A549 (cell line): ENCODE measurements around the gene SNX6. TPM values are rescaled to one million over a fixed set of nuclear protein-coding genes. Genes with fewer than 3 reads are reported as not detected.

Experiments
- ATAC-seq, 2 experiments: fragments of 200-7000 bp in 1 of 2; fragments of >200 bp in 1 of 2; cut with Nextera tagmentation in 1 of 2; cut with Tn5 transposase in 1 of 2; 3 replicates each; pipeline versions ENCODE4 v1.8.0 to v1.9.1; 2018 to 2020; ENCODE audit warnings: mild to moderate bottlenecking in 1 of 2, moderate library complexity in 1 of 2
- CTCF ChIA-PET: fragments of 300-600 bp; sonication (Branson Sonifier 250); formaldehyde crosslinking; extraction: SDS; loops from one replicate; lab custom pipeline; 2021; ENCODE audit warnings: antibody characterized with exemption, inconsistent platforms; lab: Yijun Ruan, JAX
- POLR2A ChIA-PET: fragments of 350-600 bp; formaldehyde crosslinking; extraction: SDS; loops from one replicate; lab custom pipeline; 2021; ENCODE audit warnings: antibody characterized with exemption, inconsistent platforms; lab: Yijun Ruan, JAX
- DNase-seq, 2 experiments: peaks; one replicate each; pipeline versions ENCODE4 v3.0.0 to v3.0.0-alpha.2; 2011 to 2016; ENCODE audit warnings: low read depth in 1 of 2, low spot score in 1 of 2
- FAIRE-seq: peaks from 2 replicates; lab custom pipeline; 2011; peaks lifted over from hg19 to GRCh38; lab: Jason Lieb, UNC
- H3K27ac ChIP-seq, 2 experiments: fragments of >200 bp; sonication (Bioruptor Twin); formaldehyde crosslinking; 3 replicates each; pipeline ENCODE4 v1.5.1; 2016 to 2017
- H3K4me1 ChIP-seq: fragments of >200 bp; sonication (Bioruptor Twin); formaldehyde crosslinking; 3 replicates; pipeline ENCODE4 v1.6.1; 2016
- H3K4me2 ChIP-seq: fragments of >200 bp; sonication (Bioruptor Twin); formaldehyde crosslinking; 3 replicates; pipeline ENCODE4 v1.6.1; 2016
- H3K4me3 ChIP-seq: fragments of >200 bp; sonication (Bioruptor Twin); formaldehyde crosslinking; 3 replicates; pipeline ENCODE4 v1.5.1; 2016
- H3K9me3 ChIP-seq: fragments of >200 bp; sonication (Bioruptor Twin); formaldehyde crosslinking; 3 replicates; pipeline ENCODE4 v1.6.1; 2016
- ATOH8 ChIP-seq: fragments of 250-450 bp; sonication (Bioruptor Pico); IDR thresholded peaks from 2 replicates; pipeline ENCODE4 v1.5.0; 2020; ENCODE audit warnings: low read depth, mild to moderate bottlenecking, moderate library complexity
- CTCF ChIP-seq: fragments of >200 bp; sonication (Bioruptor Twin); formaldehyde crosslinking; IDR thresholded peaks from 3 replicates; pipeline ENCODE4 v1.5.1; 2016
- EHMT2 ChIP-seq: fragments of 200-600 bp; sonication (generic); IDR thresholded peaks from 2 replicates; pipeline ENCODE4 v1.6.1; 2016; ENCODE audit warnings: antibody characterized with exemption, low read depth, mild to moderate bottlenecking, moderate library complexity
- GATA3 ChIP-seq: IDR thresholded peaks from 2 replicates; pipeline ENCODE4 v1.6.1; 2012; ENCODE audit warnings: borderline replicate concordance
- HDAC2 ChIP-seq: fragments of 200-600 bp; sonication (generic); IDR thresholded peaks from 2 replicates; pipeline ENCODE4 v1.6.1; 2016
- HEYL ChIP-seq: fragments of 250-450 bp; sonication (Bioruptor Pico); IDR thresholded peaks from 2 replicates; pipeline ENCODE4 v1.8.0; 2021; ENCODE audit warnings: mild to moderate bottlenecking, moderate library complexity
- HOXB13 ChIP-seq: fragments of 250-450 bp; sonication (Bioruptor Pico); IDR thresholded peaks from 2 replicates; pipeline ENCODE4 v1.5.0; 2020; ENCODE audit warnings: low read depth, mild to moderate bottlenecking, moderate library complexity
- JUN ChIP-seq, 2 experiments: fragments of >200 bp; sonication (Bioruptor Twin); formaldehyde crosslinking; IDR thresholded peaks; 2 replicates in 1 of 2; 3 replicates in 1 of 2; pipeline ENCODE4 v1.6.1; 2016 to 2017
- NFE2L2 ChIP-seq: fragments of 150-350 bp; conservative IDR thresholded peaks from 2 replicates; pipeline ENCODE4 v1.6.1; 2014; ENCODE audit warnings: low read length
- RAD21 ChIP-seq, 2 experiments: fragments of >200 bp in 1 of 2; sonication (Bioruptor Twin) in 1 of 2; formaldehyde crosslinking in 1 of 2; IDR thresholded peaks in 1 of 2; conservative IDR thresholded peaks in 1 of 2; 2 replicates in 1 of 2; 3 replicates in 1 of 2; pipeline ENCODE4 v1.6.1; 2012 to 2018; ENCODE audit warnings: inconsistent platforms in 1 of 2
- RARB ChIP-seq: fragments of 250-450 bp; sonication (Bioruptor Pico); IDR thresholded peaks from 2 replicates; pipeline ENCODE4 v1.8.0; 2021; ENCODE audit warnings: mild to moderate bottlenecking, moderate library complexity
- RNF2 ChIP-seq: fragments of 200-600 bp; sonication (generic); IDR thresholded peaks from 2 replicates; pipeline ENCODE4 v1.6.1; 2016; ENCODE audit warnings: low read depth, mild to moderate bottlenecking, antibody characterized with exemption, moderate library complexity, borderline replicate concordance
- TFCP2L1 ChIP-seq: fragments of 250-450 bp; sonication (Bioruptor Pico); IDR thresholded peaks from 2 replicates; pipeline ENCODE4 v1.5.0; 2021; ENCODE audit warnings: mild to moderate bottlenecking
- TP53 ChIP-seq: fragments of 250-450 bp; sonication (Bioruptor Pico); IDR thresholded peaks from 2 replicates; pipeline ENCODE4 v1.5.0; 2021; ENCODE audit warnings: mild to moderate bottlenecking, moderate library complexity
- ZNF302 ChIP-seq: fragments of 250-450 bp; sonication (Bioruptor Pico); IDR thresholded peaks from 2 replicates; pipeline ENCODE4 v1.9.0; 2021; ENCODE audit warnings: inconsistent platforms, mild to moderate bottlenecking, moderate library complexity
- ZSCAN20 ChIP-seq: fragments of 250-450 bp; sonication (Bioruptor Pico); IDR thresholded peaks from 2 replicates; pipeline ENCODE4 v1.8.0; 2022; ENCODE audit warnings: mild to moderate bottlenecking, moderate library complexity
- WGBS: methylation state at CpG from one replicate; pipeline ENCODE4 v1.1.6; 2017; ENCODE audit errors: missing lambda C conversion rate; 5-methylcytosine and 5-hydroxymethylcytosine counted together
- polyA plus RNA-seq, 4 experiments: library from polyadenylated mRNA; depleted of rRNA in 3 of 4; stranded (reverse); fragments of >200 nt; fragmentation: RNase III in 1 of 4; extraction: RNeasy Plus Mini Kit Qiagen cat#74134 plus additional on column Dnase treatment in 1 of 4; gene quantifications; 2 replicates in 3 of 4; 3 replicates in 1 of 4; pipeline ENCODE4 v1.2.3, GENCODE V29; 2011 to 2017
- TF ChIP-seq, protein P1 (sequence below): IDR thresholded peaks from 2 replicates; pipeline ENCODE4 v1.6.1; 2012; ENCODE audit warnings: low read depth, borderline replicate concordance
- TF ChIP-seq, protein P2 (sequence below): fragments of 200-600 bp; sonication (generic); IDR thresholded peaks from 2 replicates; pipeline ENCODE4 v1.6.1; 2016; ENCODE audit warnings: antibody characterized with exemption, mild to moderate bottlenecking, moderate library complexity

SNX6 gene
- polyA plus RNA-seq, 2 of the 4 experiments (the other 2 are of a cell fraction) = 149 to 174 TPM

DNA sequence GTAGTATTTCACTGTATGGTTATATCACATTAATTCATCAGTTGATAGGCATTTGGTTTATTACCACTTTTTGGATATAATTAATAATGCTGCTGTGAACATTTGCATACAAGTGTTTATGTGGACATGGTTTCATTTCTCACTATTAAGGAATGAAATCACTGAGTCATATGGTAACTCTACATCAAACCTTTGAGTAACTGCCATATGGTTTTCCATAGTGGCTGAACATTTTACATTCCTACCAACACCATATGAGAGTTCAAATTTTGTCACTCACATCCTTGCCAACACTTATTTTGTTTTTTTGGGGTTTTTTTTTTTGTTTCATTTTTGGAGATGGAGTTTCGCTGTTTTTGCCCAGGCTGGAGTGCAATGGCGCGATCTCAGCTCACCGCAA is 60.2 kb downstream of the SNX6 start:
- no peak for DNase-seq
- ATAC-seq = no peak
- WGBS = 97% methylated on average over 4 of the region's 4 CpGs
- H3K4me1 ChIP-seq = no peaks in the 10 kb centered on the region
- CTCF ChIA-PET = interaction anchor here (0.6 to 1.2 kb wide), 3 partner anchors 153 to 779 kb away, joined by 3 read pairs; no protein-coding TSS in a partner anchor
- FAIRE-seq = no peak
- H3K9me3 ChIP-seq = no peaks in the 10 kb centered on the region
- no peak overlapping the region for H3K27ac ChIP-seq
- H3K4me3 ChIP-seq = no peak overlapping the region
- H3K4me2 ChIP-seq = no peak overlapping the region
- TF ChIP-seq, protein P1, sequence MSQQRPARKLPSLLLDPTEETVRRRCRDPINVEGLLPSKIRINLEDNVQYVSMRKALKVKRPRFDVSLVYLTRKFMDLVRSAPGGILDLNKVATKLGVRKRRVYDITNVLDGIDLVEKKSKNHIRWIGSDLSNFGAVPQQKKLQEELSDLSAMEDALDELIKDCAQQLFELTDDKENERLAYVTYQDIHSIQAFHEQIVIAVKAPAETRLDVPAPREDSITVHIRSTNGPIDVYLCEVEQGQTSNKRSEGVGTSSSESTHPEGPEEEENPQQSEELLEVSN = no peak
- POLR2A ChIA-PET = no interaction called here

DNA sequence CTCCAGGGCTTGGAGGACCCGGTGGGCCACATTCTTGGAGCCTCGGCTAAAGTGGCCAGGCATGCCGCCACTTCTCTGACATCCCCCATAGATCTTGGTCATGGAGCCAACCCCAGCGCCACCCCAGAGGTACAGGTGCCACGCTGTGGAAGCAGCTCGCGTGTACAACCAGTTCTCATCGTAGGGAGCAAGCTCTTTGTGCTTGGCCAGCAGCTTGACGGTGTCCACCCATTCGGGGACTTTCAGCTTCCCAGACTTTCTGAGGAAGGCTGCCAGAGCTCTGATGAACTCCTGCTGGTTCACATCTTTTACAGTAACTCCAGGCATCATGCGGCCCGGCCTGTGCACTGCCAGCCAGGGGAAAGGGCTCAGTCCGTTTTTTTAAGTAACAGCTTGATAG is 61.1 kb downstream of the SNX6 start:
- DNase-seq = no peak
- H3K27ac ChIP-seq = no peak overlapping the region; a peak in 1 of 6 replicates
- ChIA-PET CTCF (interaction anchor here (0.7 kb wide), 1 partner anchor 91 kb away, joined by 3 read pairs; no protein-coding TSS in a partner anchor), POLR2A (no interaction called here)
- H3K4me2 ChIP-seq = no peak overlapping the region
- no peaks in the 10 kb centered on the region for H3K4me1 ChIP-seq
- TF ChIP-seq HDAC2 = no peak
- TF ChIP-seq RARB = no peak
- TF ChIP-seq NFE2L2 = no peak
- no peak for TF ChIP-seq TFCP2L1
- TF ChIP-seq CTCF = no peak
- no peak for TF ChIP-seq TP53 (CRISPR knock-in tag)
- TF ChIP-seq EHMT2 = no peak
- no peak for TF ChIP-seq JUN (IDR thresholded peaks at IDR 0.05)
- TF ChIP-seq RAD21 (conservative IDR thresholded peaks at IDR 0.05 in 1 of 2, IDR thresholded peaks at IDR 0.05 in 1 of 2) = no peak
- TF ChIP-seq ZNF302 (CRISPR knock-in tag) = no peak
- no peak for TF ChIP-seq ZSCAN20 (CRISPR knock-in tag)
- no peak for TF ChIP-seq GATA3
- TF ChIP-seq HEYL (CRISPR knock-in tag) = no peak
- TF ChIP-seq, protein P2, sequence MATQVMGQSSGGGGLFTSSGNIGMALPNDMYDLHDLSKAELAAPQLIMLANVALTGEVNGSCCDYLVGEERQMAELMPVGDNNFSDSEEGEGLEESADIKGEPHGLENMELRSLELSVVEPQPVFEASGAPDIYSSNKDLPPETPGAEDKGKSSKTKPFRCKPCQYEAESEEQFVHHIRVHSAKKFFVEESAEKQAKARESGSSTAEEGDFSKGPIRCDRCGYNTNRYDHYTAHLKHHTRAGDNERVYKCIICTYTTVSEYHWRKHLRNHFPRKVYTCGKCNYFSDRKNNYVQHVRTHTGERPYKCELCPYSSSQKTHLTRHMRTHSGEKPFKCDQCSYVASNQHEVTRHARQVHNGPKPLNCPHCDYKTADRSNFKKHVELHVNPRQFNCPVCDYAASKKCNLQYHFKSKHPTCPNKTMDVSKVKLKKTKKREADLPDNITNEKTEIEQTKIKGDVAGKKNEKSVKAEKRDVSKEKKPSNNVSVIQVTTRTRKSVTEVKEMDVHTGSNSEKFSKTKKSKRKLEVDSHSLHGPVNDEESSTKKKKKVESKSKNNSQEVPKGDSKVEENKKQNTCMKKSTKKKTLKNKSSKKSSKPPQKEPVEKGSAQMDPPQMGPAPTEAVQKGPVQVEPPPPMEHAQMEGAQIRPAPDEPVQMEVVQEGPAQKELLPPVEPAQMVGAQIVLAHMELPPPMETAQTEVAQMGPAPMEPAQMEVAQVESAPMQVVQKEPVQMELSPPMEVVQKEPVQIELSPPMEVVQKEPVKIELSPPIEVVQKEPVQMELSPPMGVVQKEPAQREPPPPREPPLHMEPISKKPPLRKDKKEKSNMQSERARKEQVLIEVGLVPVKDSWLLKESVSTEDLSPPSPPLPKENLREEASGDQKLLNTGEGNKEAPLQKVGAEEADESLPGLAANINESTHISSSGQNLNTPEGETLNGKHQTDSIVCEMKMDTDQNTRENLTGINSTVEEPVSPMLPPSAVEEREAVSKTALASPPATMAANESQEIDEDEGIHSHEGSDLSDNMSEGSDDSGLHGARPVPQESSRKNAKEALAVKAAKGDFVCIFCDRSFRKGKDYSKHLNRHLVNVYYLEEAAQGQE = no peak
- TF ChIP-seq RNF2 = no peak
- TF ChIP-seq HOXB13 (CRISPR knock-in tag) = no peak
- no peak for TF ChIP-seq ATOH8 (CRISPR knock-in tag)
- 98% methylated on average over 13 of the region's 13 CpGs for WGBS
- FAIRE-seq = no peak
- no peak overlapping the region for H3K4me3 ChIP-seq
- H3K9me3 ChIP-seq = no peaks in the 10 kb centered on the region
- no peak for ATAC-seq
